ENCODE measurements around the gene KCP. TPM values are rescaled to one million over a fixed set of nuclear protein-coding genes. Genes with fewer than 3 reads are reported as not detected.

KCP gene
- total and polyA plus RNA-seq, 2 donors (not counting 1 experiment from before 2014, with no cell fraction given), result 2.3 to 3.8 TPM

DNA sequence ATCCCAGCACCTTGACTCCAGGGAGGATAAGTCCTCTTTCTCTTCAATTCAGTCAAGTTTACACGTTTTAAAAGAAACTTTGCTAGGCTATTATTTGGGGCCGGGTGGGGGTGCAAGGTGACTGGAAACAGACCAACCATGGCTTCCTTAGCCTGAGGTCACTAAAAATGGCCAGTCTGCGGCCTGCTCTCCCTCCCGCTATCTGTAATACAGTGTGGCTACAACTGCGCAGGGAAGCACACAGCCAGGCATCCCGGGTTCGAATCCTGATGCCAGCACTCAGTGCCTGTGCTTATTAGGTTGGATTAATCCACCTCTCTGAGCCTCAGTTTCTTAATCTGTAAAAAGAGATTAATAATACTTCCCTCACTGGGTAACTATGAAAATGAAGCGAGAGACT, 28.4 kb downstream of the KCP start:
- Histone ChIP-seq H3K79me2 (ENCODE audit: control insufficient read depth, insufficient read depth, low read length) (no peaks in the 10 kb centered on the region), H3K9ac (ENCODE audit: low read length) (no peak overlapping the region), H3K36me3 (replicated peaks in 1 of 2; ENCODE audit: control extremely low read depth in 1 of 2, control insufficient read depth in 1 of 2, extremely low read depth in 1 of 2, insufficient read depth in 2 of 2, low read length in 1 of 2) (no peaks in the 10 kb centered on the region), H2AFZ (ENCODE audit: insufficient read depth, low read depth, low read length, poor library complexity, severe bottlenecking) (no peak overlapping the region), H3K4me2 (replicated peaks; ENCODE audit: low read depth, low read length, poor library complexity, severe bottlenecking) (no peak overlapping the region), H3K27me3 (replicated peaks in 1 of 4; ENCODE audit: control extremely low read depth in 1 of 4, control insufficient read depth in 3 of 4, insufficient read depth in 4 of 4, low read length in 3 of 4) (peaks cover 0 to 12% (median 3%) of the 10 kb centered on the region in 4 experiments), H3K27ac (ENCODE audit: low read length in 2 of 2) (no peak overlapping the region), H3K4me1 (ENCODE audit: control insufficient read depth in 2 of 2, insufficient read depth in 2 of 2, low read length in 2 of 2) (peaks cover 0 to 6% of the 10 kb centered on the region in 2 donors), H3K4me3 (ENCODE audit: control extremely low read depth in 1 of 5, extremely low read depth in 1 of 5, insufficient read depth in 1 of 5, low read depth in 2 of 5, low read length in 4 of 5) (no peak overlapping the region), H4K20me1 (ENCODE audit: control insufficient read depth, insufficient read depth, low read length, poor library complexity, severe bottlenecking) (no peaks in the 10 kb centered on the region), H3K9me3 (ENCODE audit: control extremely low read depth in 1 of 3, control insufficient read depth in 2 of 3, insufficient read depth in 1 of 3, low read length in 2 of 3) (no peaks in the 10 kb centered on the region)
- H3K27ac Mint-ChIP-seq, result no peak overlapping the region
- no peak overlapping the region for H3K4me3 Mint-ChIP-seq
- no peak for TF ChIP-seq EZH2 (IDR thresholded peaks at IDR 0.05; ENCODE audit: borderline replicate concordance, insufficient read depth, low read depth, low read length, poor library complexity, severe bottlenecking)
- TF ChIP-seq, protein P1, sequence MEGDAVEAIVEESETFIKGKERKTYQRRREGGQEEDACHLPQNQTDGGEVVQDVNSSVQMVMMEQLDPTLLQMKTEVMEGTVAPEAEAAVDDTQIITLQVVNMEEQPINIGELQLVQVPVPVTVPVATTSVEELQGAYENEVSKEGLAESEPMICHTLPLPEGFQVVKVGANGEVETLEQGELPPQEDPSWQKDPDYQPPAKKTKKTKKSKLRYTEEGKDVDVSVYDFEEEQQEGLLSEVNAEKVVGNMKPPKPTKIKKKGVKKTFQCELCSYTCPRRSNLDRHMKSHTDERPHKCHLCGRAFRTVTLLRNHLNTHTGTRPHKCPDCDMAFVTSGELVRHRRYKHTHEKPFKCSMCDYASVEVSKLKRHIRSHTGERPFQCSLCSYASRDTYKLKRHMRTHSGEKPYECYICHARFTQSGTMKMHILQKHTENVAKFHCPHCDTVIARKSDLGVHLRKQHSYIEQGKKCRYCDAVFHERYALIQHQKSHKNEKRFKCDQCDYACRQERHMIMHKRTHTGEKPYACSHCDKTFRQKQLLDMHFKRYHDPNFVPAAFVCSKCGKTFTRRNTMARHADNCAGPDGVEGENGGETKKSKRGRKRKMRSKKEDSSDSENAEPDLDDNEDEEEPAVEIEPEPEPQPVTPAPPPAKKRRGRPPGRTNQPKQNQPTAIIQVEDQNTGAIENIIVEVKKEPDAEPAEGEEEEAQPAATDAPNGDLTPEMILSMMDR (IDR thresholded peaks at IDR 0.05), result no peak
- H3K27me3 Mint-ChIP-seq, result peaks cover 4% of the 10 kb centered on the region
- POLR2A ChIA-PET, result interaction anchor here (0.7 to 2.0 kb wide), 2 partner anchors 19 to 43 kb away, joined by 4 to 6 read pairs; partner anchors contain the start of gene ATP6V1F
- intact Hi-C loops (cut with micrococcal nuclease), result no loop called here
- DNase-seq (no peak), ATAC-seq (ENCODE audit: low read depth) (no peak)
- 92% methylated on average over 5 of the region's 8 CpGs for WGBS (ENCODE audit: insufficient coverage)
- H3K4me1 Mint-ChIP-seq, result peaks cover 3% of the 10 kb centered on the region
- CTCF ChIA-PET, result interaction anchor here (0.6 to 2.3 kb wide), 7 partner anchors 22 to 340 kb away, joined by 4 to 13 read pairs (median 5); no protein-coding TSS in a partner anchor
- H3K9me3 Mint-ChIP-seq (ENCODE audit: insufficient read depth), result no peaks in the 10 kb centered on the region

- TF ChIP-seq, protein P1 (IDR thresholded peaks at IDR 0.05), result no peak
- no peak for TF ChIP-seq EZH2 (IDR thresholded peaks at IDR 0.05; ENCODE audit: borderline replicate concordance, insufficient read depth, low read depth, low read length, poor library complexity, severe bottlenecking)
- ChIA-PET POLR2A (no interaction called here), CTCF (interaction anchor here (1.1 to 1.6 kb wide), 3 partner anchors 18 to 112 kb away, joined by 4 to 5 read pairs (median 4); partner anchors contain the start of gene ATP6V1F)
- ATAC-seq (ENCODE audit: low read depth), result no peak
- Mint-ChIP-seq H3K4me3 (no peak overlapping the region), H3K4me1 (peaks cover 3% of the 10 kb centered on the region), H3K27me3 (peaks cover 4% of the 10 kb centered on the region), H3K27ac (no peak overlapping the region), H3K9me3 (ENCODE audit: insufficient read depth) (no peaks in the 10 kb centered on the region)
- WGBS (ENCODE audit: insufficient coverage), result 90% methylated on average over 10 of the region's 10 CpGs
- peaks cover 0 to 7% (median 3%) of the 10 kb centered on the region in 4 experiments for H3K27me3 ChIP-seq (replicated peaks in 1 of 4; ENCODE audit: control extremely low read depth in 1 of 4, control insufficient read depth in 3 of 4, insufficient read depth in 4 of 4, low read length in 3 of 4)
- H3K79me2 ChIP-seq (ENCODE audit: control insufficient read depth, insufficient read depth, low read length), result no peaks in the 10 kb centered on the region
- no peak overlapping the region for H3K4me3 ChIP-seq (ENCODE audit: control extremely low read depth in 1 of 5, extremely low read depth in 1 of 5, insufficient read depth in 1 of 5, low read depth in 2 of 5, low read length in 4 of 5)
- no peak for DNase-seq
- no peaks in the 10 kb centered on the region for H3K9me3 ChIP-seq (ENCODE audit: control extremely low read depth in 1 of 3, control insufficient read depth in 2 of 3, insufficient read depth in 1 of 3, low read length in 2 of 3)
- intact Hi-C loops (cut with micrococcal nuclease), result no loop called here
- H3K4me1 ChIP-seq (ENCODE audit: control insufficient read depth in 2 of 2, insufficient read depth in 2 of 2, low read length in 2 of 2), result peaks cover 0 to 6% of the 10 kb centered on the region in 2 donors
- no peak overlapping the region for H3K27ac ChIP-seq (ENCODE audit: low read length in 2 of 2)
- H4K20me1 ChIP-seq (ENCODE audit: control insufficient read depth, insufficient read depth, low read length, poor library complexity, severe bottlenecking), result no peaks in the 10 kb centered on the region
- no peak overlapping the region for H3K9ac ChIP-seq (ENCODE audit: low read length)
- H3K4me2 ChIP-seq (replicated peaks; ENCODE audit: low read depth, low read length, poor library complexity, severe bottlenecking), result no peak overlapping the region
- H3K36me3 ChIP-seq (replicated peaks in 1 of 2; ENCODE audit: control extremely low read depth in 1 of 2, control insufficient read depth in 1 of 2, extremely low read depth in 1 of 2, insufficient read depth in 2 of 2, low read length in 1 of 2), result no peaks in the 10 kb centered on the region
- H2AFZ ChIP-seq (ENCODE audit: insufficient read depth, low read depth, low read length, poor library complexity, severe bottlenecking), result no peak overlapping the region
Measured at GRCh38 chr7:128881458-128882125, 28.9 kb downstream of the KCP start.
